Measurements from ENCODE around the gene TMEM141. TPM values are rescaled to one million over a fixed set of nuclear protein-coding genes. Genes with fewer than 3 reads are reported as not detected.

The TMEM141 gene
- total and polyA plus RNA-seq, 2 of the 8 experiments (the other 6 are each of a cell fraction or from before 2014, with no cell fraction given): 51.1 to 137 TPM

DNA sequence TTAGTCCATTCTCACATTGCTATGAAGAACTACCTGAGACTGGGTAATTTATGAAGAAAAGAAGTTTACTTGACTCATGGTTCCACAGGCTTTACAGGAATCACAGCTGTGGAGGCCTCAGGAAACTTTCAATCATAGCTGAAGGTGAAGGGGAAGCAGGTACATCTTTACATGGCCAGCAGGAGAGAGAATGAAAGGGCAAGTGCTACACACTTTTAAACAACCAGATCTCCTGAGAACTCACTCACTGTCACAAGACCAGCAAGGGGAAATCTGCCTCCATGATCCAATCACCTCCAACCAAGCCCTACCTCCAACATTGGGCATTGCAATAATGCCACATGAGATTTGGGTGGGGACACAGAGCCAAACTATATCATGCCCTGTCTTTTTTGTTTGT is 39.3 kb upstream of the TMEM141 start:
- no peaks in the 10 kb centered on the region for H3K79me1 ChIP-seq (ENCODE audit: low read depth, low read length)
- no peak overlapping the region for H2BK120ac ChIP-seq (replicated peaks; ENCODE audit: low read depth, low read length)
- H3K23me2 ChIP-seq (ENCODE audit: low read depth, low read length): no peaks in the 10 kb centered on the region; the same call in 1 of the 2 replicates
- DNase-seq (ENCODE audit: low read depth in 1 of 2, low spot score in 2 of 2) (no peak), FAIRE-seq (no peak)
- H3K9ac ChIP-seq (replicated peaks in 1 of 4; ENCODE audit: extremely low read depth in 1 of 4, low read depth in 3 of 4, low read length in 3 of 4): no peak overlapping the region
- no peak overlapping the region for H2BK12ac ChIP-seq (ENCODE audit: low read depth, low read length)
- H4K91ac ChIP-seq (replicated peaks; ENCODE audit: insufficient read length, low read length): no peak overlapping the region
- H3K36me3 ChIP-seq (ENCODE audit: control insufficient read depth in 2 of 4, insufficient read depth in 4 of 4, low read length in 3 of 4): no peaks in the 10 kb centered on the region
- no peak overlapping the region for H3K18ac ChIP-seq (ENCODE audit: extremely low read depth, low read length)
- ChIA-PET CTCF (ENCODE audit: partially characterized antibody) (interaction anchor here (1.3 to 1.7 kb wide), 4 partner anchors 10 to 278 kb away, joined by 3 to 4 read pairs (median 4); no protein-coding TSS in a partner anchor), POLR2A (ENCODE audit: partially characterized antibody) (interaction anchor here (0.9 kb wide), 1 partner anchor 23 kb away, joined by 3 read pairs; no protein-coding TSS in a partner anchor)
- no peak overlapping the region for H2BK20ac ChIP-seq (ENCODE audit: low read length)
- no peaks in the 10 kb centered on the region for H4K20me1 ChIP-seq (replicated peaks in 1 of 2; ENCODE audit: control insufficient read depth in 1 of 2, insufficient read depth in 2 of 2, low read length in 2 of 2)
- H3K27ac ChIP-seq (ENCODE audit: low read depth, low read length): no peak overlapping the region
- H3K27me3 ChIP-seq (replicated peaks in 1 of 4; ENCODE audit: control insufficient read depth in 3 of 4, extremely low read depth in 1 of 4, insufficient read depth in 3 of 4, low read length in 3 of 4): no peaks in the 10 kb centered on the region
- no peaks in the 10 kb centered on the region for H3K79me2 ChIP-seq (ENCODE audit: control insufficient read depth in 1 of 2, insufficient read depth in 2 of 2, low read length in 2 of 2)
- no peak overlapping the region for H3K14ac ChIP-seq (ENCODE audit: insufficient read length)
- no peak overlapping the region for H4K5ac ChIP-seq (ENCODE audit: insufficient read length, low read depth, low read length)
- H4K8ac ChIP-seq (ENCODE audit: extremely low read depth, insufficient read depth, low read length): no peak overlapping the region
- H2BK5ac ChIP-seq (ENCODE audit: low read depth, low read length): no peak overlapping the region
- TF ChIP-seq FOSL1 (IDR thresholded peaks at IDR 0.05; ENCODE audit: insufficient read depth, low read depth, low read length) (no peak), BACH1 (IDR thresholded peaks at IDR 0.05; ENCODE audit: low read length) (no peak), KDM5A (IDR thresholded peaks at IDR 0.05; ENCODE audit: low read length) (no peak), POLR2A (IDR thresholded peaks at IDR 0.05; ENCODE audit: control extremely low read depth in 1 of 2, low read depth in 2 of 2, low read length in 2 of 2) (no peak), RAD21 (IDR thresholded peaks at IDR 0.05 in 1 of 2, conservative IDR thresholded peaks at IDR 0.05 in 1 of 2; ENCODE audit: low read depth in 2 of 2, low read length in 2 of 2) (no peak), EGR1 (IDR thresholded peaks at IDR 0.05; ENCODE audit: borderline replicate concordance, low read depth, low read length) (no peak), HDAC2 (IDR thresholded peaks at IDR 0.05; ENCODE audit: borderline replicate concordance in 1 of 2, low read depth in 2 of 2, low read length in 2 of 2) (no peak), PHF8 (conservative IDR thresholded peaks at IDR 0.05; ENCODE audit: low read depth, low read length) (no peak), GABPA (IDR thresholded peaks at IDR 0.05; ENCODE audit: borderline replicate concordance, insufficient read depth, low read length) (no peak)
- TF ChIP-seq, protein P1, sequence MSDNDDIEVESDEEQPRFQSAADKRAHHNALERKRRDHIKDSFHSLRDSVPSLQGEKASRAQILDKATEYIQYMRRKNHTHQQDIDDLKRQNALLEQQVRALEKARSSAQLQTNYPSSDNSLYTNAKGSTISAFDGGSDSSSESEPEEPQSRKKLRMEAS (IDR thresholded peaks at IDR 0.05): no peak
- TF ChIP-seq, protein P2, sequence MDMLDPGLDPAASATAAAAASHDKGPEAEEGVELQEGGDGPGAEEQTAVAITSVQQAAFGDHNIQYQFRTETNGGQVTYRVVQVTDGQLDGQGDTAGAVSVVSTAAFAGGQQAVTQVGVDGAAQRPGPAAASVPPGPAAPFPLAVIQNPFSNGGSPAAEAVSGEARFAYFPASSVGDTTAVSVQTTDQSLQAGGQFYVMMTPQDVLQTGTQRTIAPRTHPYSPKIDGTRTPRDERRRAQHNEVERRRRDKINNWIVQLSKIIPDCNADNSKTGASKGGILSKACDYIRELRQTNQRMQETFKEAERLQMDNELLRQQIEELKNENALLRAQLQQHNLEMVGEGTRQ (IDR thresholded peaks at IDR 0.05; ENCODE audit: low read length): no peak
- H2BK15ac ChIP-seq (ENCODE audit: low read length): no peak overlapping the region
- H3K4me3 ChIP-seq (ENCODE audit: extremely low read depth in 1 of 4, insufficient read depth in 2 of 4, low read depth in 3 of 4, low read length in 4 of 4): no peak overlapping the region
- peaks cover 0 to 2% (median 0%) of the 10 kb centered on the region in 4 experiments; a peak in 2 of 7 replicates for H3K4me1 ChIP-seq (replicated peaks in 1 of 4; ENCODE audit: control insufficient read depth in 3 of 4, insufficient read depth in 4 of 4, low read length in 3 of 4)
- no peak overlapping the region for H2AFZ ChIP-seq (ENCODE audit: low read length)
- no peak overlapping the region for H3K23ac ChIP-seq (ENCODE audit: insufficient read length)
- no peak overlapping the region for H3K4me2 ChIP-seq (ENCODE audit: insufficient read depth in 1 of 2, low read depth in 2 of 2, low read length in 2 of 2)
- H3K56ac ChIP-seq (replicated peaks; ENCODE audit: insufficient read length, low read depth, low read length): no peak overlapping the region
- H3K9me3 ChIP-seq (ENCODE audit: insufficient read depth in 2 of 2, low read depth in 1 of 2, low read length in 1 of 2): peaks cover 3 to 12% of the 10 kb centered on the region in 2 experiments; a peak in 1 of 4 replicates
- no peak overlapping the region for H3K4ac ChIP-seq (replicated peaks; ENCODE audit: insufficient read length, low read depth, low read length)
- no peak overlapping the region for H2AK5ac ChIP-seq (ENCODE audit: low read depth, low read length)

All from H1 (cell line).